Retinal pigment epithelial cell (primary cell): ENCODE data around the gene TDRD7.

ENCODE experiments used
- DNase-seq: peaks from one replicate; pipeline ENCODE4 v3.0.0-alpha.2; 2010; ENCODE audit warnings: low read depth
- H3K4me3 ChIP-seq: 2 replicates; pipeline ENCODE4 v1.5.1; 2011; ENCODE audit warnings: mild to moderate bottlenecking, low read length, control low read depth, moderate library complexity
- CTCF ChIP-seq: conservative IDR thresholded peaks from 2 replicates; pipeline ENCODE4 v1.5.1; 2011; ENCODE audit warnings: low read depth, low read length, control low read depth, inconsistent platforms

TDRD7 gene

DNA sequence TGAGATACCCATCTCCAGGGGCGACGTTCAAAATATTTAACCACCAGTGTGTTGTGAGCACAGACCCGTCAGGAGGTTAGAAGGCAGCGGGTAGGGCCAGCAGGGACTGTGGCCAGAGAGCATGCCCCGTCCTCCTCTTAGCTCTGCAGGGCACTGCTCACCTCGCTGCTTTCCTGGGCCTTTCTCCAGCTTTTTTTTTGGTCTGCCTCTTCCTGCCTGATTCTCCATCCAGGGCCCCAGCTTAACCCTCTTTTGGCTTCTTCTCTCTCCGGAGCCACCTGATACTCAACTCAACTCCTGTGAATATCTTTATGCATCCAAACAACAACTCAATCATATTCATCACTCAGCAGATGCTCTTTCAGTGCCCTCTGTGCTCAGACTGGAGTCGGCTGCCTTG lies 133.6 kb downstream of the TDRD7 start:
- DNase-seq: no peak
- H3K4me3 ChIP-seq: no peak overlapping the region
- TF ChIP-seq CTCF: no peak
